IMR-90 (cell line): ENCODE results near the gene SLCO3A1. TPM values are rescaled to one million over a fixed set of nuclear protein-coding genes. Genes with fewer than 3 reads are reported as not detected.

Source experiments
- ATAC-seq: fragments of 200-7000 bp; cut with Tn5 transposase; 2 replicates; pipeline ENCODE4 v1.9.1; 2020; ENCODE audit warnings: low read depth, mild to moderate bottlenecking, moderate library complexity
- BruUV-seq: library from RNA; stranded (reverse); fragments of 400-500 nt; replicated peaks from 2 replicates; lab custom pipeline; 2021; lab: Mats Ljungman, UMichigan
- CTCF ChIA-PET: fragments of 300-600 bp; formaldehyde crosslinking; extraction: SDS; loops from one replicate; lab custom pipeline; 2021; ENCODE audit warnings: antibody characterized with exemption; lab: Yijun Ruan, JAX
- POLR2A ChIA-PET: fragments of 300-600 bp; sonication (Branson Sonifier 250); formaldehyde crosslinking; loops from one replicate; lab custom pipeline; 2022; ENCODE audit warnings: antibody characterized with exemption; ENCODE audit not compliant: unreplicated experiment; lab: Charles Lee
- DNase-seq: peaks from one replicate; pipeline ENCODE4 v3.0.0; 2013
- H2AFZ ChIP-seq: replicated peaks from 2 replicates; pipeline ENCODE3; 2013; ENCODE audit warnings: low read length, mild to moderate bottlenecking; ENCODE audit not compliant: poor library complexity
- H2AK5ac ChIP-seq: 2 replicates; pipeline ENCODE4 v1.6.1; 2013; ENCODE audit warnings: low read depth, low read length, inconsistent platforms
- H2AK9ac ChIP-seq: replicated peaks from 2 replicates; pipeline ENCODE3; 2013; ENCODE audit warnings: mild to moderate bottlenecking, low read depth, low read length, moderate library complexity; ENCODE audit not compliant: poor library complexity
- H2BK120ac ChIP-seq: 2 replicates; pipeline ENCODE4 v1.6.1; 2013; ENCODE audit warnings: low read depth, low read length, inconsistent platforms
- H2BK15ac ChIP-seq: 3 replicates; pipeline ENCODE4 v1.6.1; 2013; ENCODE audit warnings: low read depth, low read length, inconsistent platforms
- H2BK20ac ChIP-seq: 2 replicates; pipeline ENCODE4 v1.6.1; 2013; ENCODE audit warnings: low read depth, mild to moderate bottlenecking, inconsistent platforms, low read length, moderate library complexity
- H2BK5ac ChIP-seq: 2 replicates; pipeline ENCODE4 v1.6.1; 2013; ENCODE audit warnings: mild to moderate bottlenecking, low read depth, low read length, inconsistent platforms; ENCODE audit not compliant: poor library complexity, severe bottlenecking
- H3K14ac ChIP-seq: replicated peaks from 2 replicates; pipeline ENCODE4 v1.6.1; 2013; ENCODE audit warnings: low read depth, low read length, inconsistent platforms
- H3K18ac ChIP-seq: 2 replicates; pipeline ENCODE4 v1.6.1; 2013; ENCODE audit warnings: low read depth, low read length, control low read depth
- H3K23ac ChIP-seq: 2 replicates; pipeline ENCODE4 v1.6.1; 2013; ENCODE audit warnings: low read depth, low read length, inconsistent platforms
- H3K27ac ChIP-seq: 2 replicates; pipeline ENCODE4 v1.5.1; 2013; ENCODE audit warnings: mild to moderate bottlenecking, control low read depth, low read length; ENCODE audit not compliant: insufficient read depth
- H3K27me3 ChIP-seq: 2 replicates; pipeline ENCODE4 v1.6.1; 2013; ENCODE audit warnings: low read length; ENCODE audit not compliant: control insufficient read depth, insufficient read depth
- H3K36me3 ChIP-seq: 2 replicates; pipeline ENCODE4 v1.6.1; 2013; ENCODE audit warnings: low read length, mixed read lengths; ENCODE audit not compliant: control insufficient read depth, insufficient read depth
- H3K4ac ChIP-seq: 2 replicates; pipeline ENCODE4 v1.6.1; 2013; ENCODE audit warnings: low read depth, low read length, inconsistent platforms
- H3K4me1 ChIP-seq: 2 replicates; pipeline ENCODE4 v1.6.1; 2013; ENCODE audit warnings: low read length, mixed read lengths; ENCODE audit not compliant: control insufficient read depth, insufficient read depth
- H3K4me2 ChIP-seq: 2 replicates; pipeline ENCODE4 v1.6.1; 2013; ENCODE audit warnings: low read depth, mild to moderate bottlenecking, control low read depth, low read length, moderate library complexity
- H3K4me3 ChIP-seq: 2 replicates; pipeline ENCODE4 v1.5.1; 2013; ENCODE audit warnings: low read depth, mild to moderate bottlenecking, control low read depth, low read length, moderate library complexity; ENCODE audit not compliant: insufficient read depth
- H3K56ac ChIP-seq: 2 replicates; pipeline ENCODE4 v1.6.1; 2013; ENCODE audit warnings: low read length, inconsistent platforms; ENCODE audit not compliant: insufficient read depth; ENCODE audit errors: extremely low read depth
- H3K79me1 ChIP-seq, 2 experiments: 2 replicates each; pipeline ENCODE4 v1.6.1; 2013; ENCODE audit warnings: low read length in 2 of 2, inconsistent platforms in 1 of 2, low read depth in 1 of 2
- H3K9ac ChIP-seq: 2 replicates; pipeline ENCODE4 v1.6.1; 2013; ENCODE audit warnings: low read depth, low read length, control low read depth
- H3K9me1 ChIP-seq: 2 replicates; pipeline ENCODE4 v1.6.1; 2013; ENCODE audit warnings: low read length, inconsistent platforms; ENCODE audit not compliant: insufficient read depth
- H3K9me3 ChIP-seq: 2 replicates; pipeline ENCODE4 v1.6.1; 2013; ENCODE audit warnings: low read length; ENCODE audit not compliant: control insufficient read depth, insufficient read depth
- H4K20me1 ChIP-seq: 2 replicates; pipeline ENCODE4 v1.6.1; 2013; ENCODE audit warnings: low read length, inconsistent platforms; ENCODE audit not compliant: insufficient read depth
- H4K5ac ChIP-seq: 2 replicates; pipeline ENCODE4 v1.6.1; 2013; ENCODE audit warnings: mild to moderate bottlenecking, low read depth, low read length, control low read depth
- H4K8ac ChIP-seq, 2 experiments: 2 replicates each; pipeline ENCODE4 v1.6.1; 2013; ENCODE audit warnings: low read depth in 2 of 2, low read length in 2 of 2, control low read depth in 1 of 2, inconsistent platforms in 1 of 2
- H4K91ac ChIP-seq: 2 replicates; pipeline ENCODE4 v1.6.1; 2013; ENCODE audit warnings: low read depth, low read length, inconsistent platforms; ENCODE audit not compliant: insufficient read depth
- CHD1 ChIP-seq: IDR thresholded peaks from 2 replicates; pipeline ENCODE4 v1.6.1; 2012; ENCODE audit warnings: low read depth, low read length, improper control_type of control experiment
- CTCF ChIP-seq: conservative IDR thresholded peaks from 2 replicates; pipeline ENCODE4 v1.5.1; 2012; ENCODE audit warnings: mild to moderate bottlenecking, low read depth, low read length, improper control_type of control experiment
- ELK1 ChIP-seq: fragments of 150-350 bp; IDR thresholded peaks from 2 replicates; pipeline ENCODE4 v1.6.1; 2016; ENCODE audit warnings: low read depth, mild to moderate bottlenecking, low read length, moderate library complexity, borderline replicate concordance
- RAD21 ChIP-seq: IDR thresholded peaks from 2 replicates; pipeline ENCODE4 v1.6.1; 2012; ENCODE audit warnings: low read length, improper control_type of control experiment
- SMC3 ChIP-seq: fragments of 150-350 bp; IDR thresholded peaks from 2 replicates; pipeline ENCODE4 v1.6.1; 2016; ENCODE audit warnings: low read depth, mild to moderate bottlenecking, antibody characterized with exemption, low read length, moderate library complexity
- WGBS, 2 experiments: methylation state at CpG; one replicate each; pipeline versions ENCODE4 v1.1.5 to v1.1.7; 2013; ENCODE audit warnings: missing lambda C conversion rate in 2 of 2; ENCODE audit not compliant: insufficient read length in 1 of 2; ENCODE audit errors: extremely low coverage in 2 of 2; 5-methylcytosine and 5-hydroxymethylcytosine counted together
- dilution Hi-C: fragments of 300-500 bp; cut with HindIII; formaldehyde crosslinking; loops from one replicate; pipeline ENCODE4 v1.14.3; 2018; ENCODE audit warnings: low sequenced_read_pairs; ENCODE audit not compliant: unreplicated experiment
- in situ Hi-C: fragments of 300-500 bp; cut with MboI; formaldehyde crosslinking; loops from 3 replicates; pipeline ENCODE4 v1.14.3; 2019; ENCODE audit warnings: low sequenced_read_pairs, inconsistent platforms, mixed read lengths
- intact Hi-C: fragments of 100-400 bp; cut with micrococcal nuclease; formaldehyde crosslinking; loops from 2 replicates; pipeline ENCODE4 v1.10.0; 2022
- polyA plus RNA-seq, 3 experiments: library from polyadenylated mRNA; depleted of rRNA; stranded (reverse); fragments of >200 nt; gene quantifications; 2 replicates each; pipeline ENCODE4 v1.2.3, GENCODE V29; 2012; ENCODE audit warnings: low replicate concordance in 1 of 3
- total RNA-seq: library from RNA; depleted of rRNA; stranded (reverse); fragments of >200 nt; gene quantifications from 2 replicates; pipeline ENCODE4 v1.2.3, GENCODE V29; 2012

SLCO3A1 gene
- total and polyA plus RNA-seq, 2 of the 4 experiments (the other 2 are of a cell fraction) = 4.7 to 8.1 TPM

GRCh38 chr15:92101708-92102394 lies 248.3 kb downstream of the SLCO3A1 start:
- no peak overlapping the region for H4K8ac ChIP-seq
- no peak overlapping the region for H2BK15ac ChIP-seq
- intact Hi-C loops = no loop called here
- no peak overlapping the region for H3K14ac ChIP-seq
- no peak overlapping the region for H3K18ac ChIP-seq
- no peaks in the 10 kb centered on the region for H4K20me1 ChIP-seq
- H4K91ac ChIP-seq = no peak overlapping the region
- H3K4me2 ChIP-seq = no peak overlapping the region
- H3K9me1 ChIP-seq = no peaks in the 10 kb centered on the region
- H2BK20ac ChIP-seq = no peak overlapping the region
- no peaks in the 10 kb centered on the region for H3K9me3 ChIP-seq
- H3K23ac ChIP-seq = no peak overlapping the region
- CTCF ChIA-PET = interaction anchor here (1.4 kb wide), 1 partner anchor 613 kb away, joined by 5 read pairs; no protein-coding TSS in a partner anchor
- DNase-seq (no peak), ATAC-seq (no peak)
- POLR2A ChIA-PET = no interaction called here
- H3K27me3 ChIP-seq = no peaks in the 10 kb centered on the region
- TF ChIP-seq CHD1 (no peak), ELK1 (no peak), SMC3 (no peak), CTCF (no peak), RAD21 (no peak)
- no peak overlapping the region for H2AK5ac ChIP-seq
- H3K4ac ChIP-seq = no peak overlapping the region
- no peak overlapping the region for H3K56ac ChIP-seq
- no peak overlapping the region for H2BK120ac ChIP-seq
- BruUV-seq = no TSS peak
- dilution Hi-C loops = no loop called here
- no peaks in the 10 kb centered on the region for H3K36me3 ChIP-seq
- in situ Hi-C loops = no loop called here
- no peak overlapping the region for H3K9ac ChIP-seq
- H3K4me1 ChIP-seq = no peaks in the 10 kb centered on the region
- H3K79me1 ChIP-seq = no peaks in the 10 kb centered on the region
- no peak overlapping the region for H3K4me3 ChIP-seq
- 80% methylated on average over 1 of the region's 9 CpGs; no CpG with 5 or more reads in 1 of the 2 experiments for WGBS, 2 experiments
- H2BK5ac ChIP-seq = no peak overlapping the region
- no peak overlapping the region for H3K27ac ChIP-seq
- no peak overlapping the region for H2AFZ ChIP-seq
- no peak overlapping the region for H4K5ac ChIP-seq
- no peak overlapping the region for H2AK9ac ChIP-seq
